ENCODE data around the gene PUM2.

DNA sequence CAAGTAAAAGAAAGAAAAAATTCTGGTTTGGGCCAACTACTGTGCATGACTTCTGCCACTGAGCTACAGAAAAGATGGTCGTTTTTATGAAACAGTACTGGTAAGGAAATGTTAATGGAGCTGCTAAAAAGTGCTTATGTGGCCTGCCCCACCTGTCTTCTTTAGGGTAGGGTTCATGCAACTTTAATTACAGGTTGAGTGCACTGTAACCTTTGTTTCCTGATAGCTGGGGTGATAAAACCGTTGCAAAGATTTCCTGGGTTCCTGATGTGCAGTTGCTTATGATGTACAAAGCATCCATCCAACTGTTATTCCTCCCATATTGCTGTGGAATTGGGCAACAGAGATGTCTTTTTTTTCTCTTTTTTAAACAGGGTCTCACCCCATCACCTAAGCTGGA is 34.3 kb upstream of the PUM2 start:
- TF ChIP-seq, protein P1, sequence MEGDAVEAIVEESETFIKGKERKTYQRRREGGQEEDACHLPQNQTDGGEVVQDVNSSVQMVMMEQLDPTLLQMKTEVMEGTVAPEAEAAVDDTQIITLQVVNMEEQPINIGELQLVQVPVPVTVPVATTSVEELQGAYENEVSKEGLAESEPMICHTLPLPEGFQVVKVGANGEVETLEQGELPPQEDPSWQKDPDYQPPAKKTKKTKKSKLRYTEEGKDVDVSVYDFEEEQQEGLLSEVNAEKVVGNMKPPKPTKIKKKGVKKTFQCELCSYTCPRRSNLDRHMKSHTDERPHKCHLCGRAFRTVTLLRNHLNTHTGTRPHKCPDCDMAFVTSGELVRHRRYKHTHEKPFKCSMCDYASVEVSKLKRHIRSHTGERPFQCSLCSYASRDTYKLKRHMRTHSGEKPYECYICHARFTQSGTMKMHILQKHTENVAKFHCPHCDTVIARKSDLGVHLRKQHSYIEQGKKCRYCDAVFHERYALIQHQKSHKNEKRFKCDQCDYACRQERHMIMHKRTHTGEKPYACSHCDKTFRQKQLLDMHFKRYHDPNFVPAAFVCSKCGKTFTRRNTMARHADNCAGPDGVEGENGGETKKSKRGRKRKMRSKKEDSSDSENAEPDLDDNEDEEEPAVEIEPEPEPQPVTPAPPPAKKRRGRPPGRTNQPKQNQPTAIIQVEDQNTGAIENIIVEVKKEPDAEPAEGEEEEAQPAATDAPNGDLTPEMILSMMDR (IDR thresholded peaks at IDR 0.05): no peak
- TF ChIP-seq POLR2A (IDR thresholded peaks at IDR 0.05): no peak
- no peak for TF ChIP-seq POLR2AphosphoS5 (IDR thresholded peaks at IDR 0.05; ENCODE audit: insufficient read depth in 1 of 2, low read depth in 1 of 2)

Measured in vagina (tissue), 2 donors.